GM19438 (cell line): Measurements from ENCODE around the gene POLR3A.
"Not testable (repeated sequence)": the region's sequence is repeated elsewhere in the genome, so short reads cannot be mapped to it uniquely, and the experiment has no call there.

ENCODE experiments used
- ATAC-seq: cut with Tn5 transposase; IDR thresholded peaks from one replicate; pipeline ENCODE4 v1.9.1; 2021; ENCODE audit warnings: low read depth; ENCODE audit not compliant: unreplicated experiment

The POLR3A gene

DNA sequence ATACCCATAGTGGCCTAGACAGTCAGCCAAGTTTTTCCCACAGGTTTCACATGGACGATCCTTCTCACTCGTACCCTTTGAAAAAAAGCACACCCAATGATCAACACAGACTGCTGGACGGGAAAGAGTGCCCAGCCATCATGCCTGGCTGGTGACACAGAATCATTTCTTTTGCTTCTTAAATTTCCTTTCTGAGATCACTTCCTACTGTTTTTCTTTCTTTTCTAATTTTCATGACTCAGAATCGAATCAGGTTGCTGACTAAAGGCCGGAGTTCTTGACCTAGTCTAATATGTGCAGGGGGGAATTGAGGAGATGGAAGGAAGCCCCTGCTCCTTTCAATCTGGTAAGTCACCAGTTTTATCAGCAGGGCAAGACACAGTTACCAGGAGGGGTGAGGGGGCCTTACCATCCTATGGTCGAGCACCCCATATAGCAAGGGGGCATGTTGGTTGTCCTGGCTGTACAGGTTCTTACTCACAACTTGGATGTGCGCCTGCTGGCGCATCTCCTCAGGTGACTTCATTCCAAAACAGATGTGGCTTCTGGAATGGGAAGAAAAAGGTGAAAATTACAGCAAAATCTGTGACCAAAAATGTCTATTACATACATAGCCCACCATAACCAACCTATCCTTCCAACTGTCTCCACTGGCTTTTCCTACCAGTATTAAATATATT is 3.5 kb downstream of the POLR3A start:
- ATAC-seq = no peak

DNA sequence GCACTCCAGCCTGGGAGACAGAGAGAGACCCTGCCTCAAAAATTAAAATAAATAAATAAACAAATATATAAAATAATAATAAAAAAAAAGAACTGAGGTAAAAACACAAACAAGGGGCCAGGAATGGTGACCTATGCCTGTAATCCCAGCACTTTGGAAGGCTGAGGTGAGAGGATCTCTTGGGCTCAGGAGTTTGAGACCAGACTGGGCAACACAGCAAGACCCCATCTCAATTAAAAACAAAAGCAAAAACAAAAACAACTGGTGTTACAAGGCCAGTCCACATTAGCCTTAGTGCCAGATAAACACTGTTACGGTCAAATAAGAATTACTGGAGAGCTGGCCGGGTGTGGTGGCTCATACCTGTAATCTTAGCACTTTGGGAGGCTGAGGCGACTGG is 5.6 kb downstream of the POLR3A start:
- ATAC-seq = no peak

DNA sequence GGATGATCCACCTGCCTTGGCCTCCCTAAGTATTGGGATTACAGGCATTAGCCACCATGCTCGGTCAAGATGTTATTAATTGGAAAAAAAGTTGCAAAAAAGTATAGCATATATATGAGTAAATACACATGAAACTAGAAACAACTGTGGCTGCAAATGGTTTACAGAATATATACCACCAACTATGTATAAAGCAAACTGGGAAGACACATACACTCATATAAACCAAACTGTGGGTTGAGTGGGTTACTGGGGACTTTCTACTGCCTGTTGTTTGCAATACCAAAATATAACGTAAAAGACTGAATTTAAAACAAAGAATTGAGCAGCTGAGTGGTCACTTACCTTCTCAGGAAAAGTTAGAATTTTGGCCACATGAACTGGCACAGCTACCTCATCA is 8.1 kb downstream of the POLR3A start:
- no peak for ATAC-seq

DNA sequence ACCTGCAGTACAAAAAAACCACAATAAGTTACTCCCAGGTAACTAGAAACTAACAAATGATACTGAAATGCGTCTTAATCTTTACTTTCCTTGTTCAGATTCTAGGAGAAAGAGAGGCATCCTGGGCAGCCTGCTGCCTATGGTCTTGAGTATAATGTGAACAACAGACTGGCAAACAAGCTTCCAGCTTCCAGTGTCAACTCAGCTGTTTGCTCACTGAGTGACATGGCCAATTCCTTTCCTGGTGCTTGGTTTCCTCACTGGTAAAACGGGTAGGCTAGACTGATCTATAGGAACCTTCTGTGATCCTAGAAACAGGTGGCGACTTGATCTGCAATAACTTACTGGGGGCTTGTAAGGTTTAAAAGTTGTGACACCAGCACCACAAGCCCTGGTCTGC is 10.1 kb downstream of the POLR3A start:
- ATAC-seq = no peak

DNA sequence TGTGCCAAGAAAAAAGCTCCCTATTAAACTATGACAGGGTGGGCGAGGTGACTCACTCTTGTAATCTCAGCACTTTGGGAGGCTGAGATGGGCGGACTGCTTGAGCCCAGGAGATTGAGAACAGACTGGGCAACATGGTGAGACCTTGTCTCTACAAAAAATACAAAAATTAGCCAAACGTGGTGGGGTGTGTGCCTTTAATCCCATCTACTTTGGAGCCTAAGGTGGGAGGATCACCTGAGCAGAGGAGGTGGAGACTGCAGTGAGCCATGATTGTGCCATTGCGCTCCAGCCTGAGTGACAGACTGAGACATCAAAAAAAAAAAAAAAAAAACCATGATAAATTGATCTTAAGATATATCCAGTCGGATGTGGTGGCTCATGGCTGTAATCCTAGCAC is 11.5 kb downstream of the POLR3A start:
- no peak for ATAC-seq

DNA sequence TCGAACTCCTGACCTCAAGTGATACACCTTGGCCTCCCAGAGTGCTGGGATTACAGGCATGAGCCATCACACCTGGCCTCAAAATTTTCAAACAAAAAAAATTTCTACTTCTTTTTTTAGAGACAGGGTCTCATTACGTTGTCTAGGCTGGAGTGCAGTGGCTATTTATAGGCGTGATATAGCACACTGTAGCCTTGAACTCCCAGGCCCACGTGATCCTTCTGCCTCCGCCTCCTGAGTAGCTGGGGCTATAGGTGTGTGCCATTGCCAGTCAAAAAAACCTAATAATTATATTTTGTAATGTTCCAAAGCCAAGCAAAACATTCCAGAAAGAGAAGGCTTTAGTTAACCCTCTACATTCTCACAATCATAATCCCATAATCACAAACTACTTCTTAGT is 13.8 kb downstream of the POLR3A start:
- no peak for ATAC-seq

DNA sequence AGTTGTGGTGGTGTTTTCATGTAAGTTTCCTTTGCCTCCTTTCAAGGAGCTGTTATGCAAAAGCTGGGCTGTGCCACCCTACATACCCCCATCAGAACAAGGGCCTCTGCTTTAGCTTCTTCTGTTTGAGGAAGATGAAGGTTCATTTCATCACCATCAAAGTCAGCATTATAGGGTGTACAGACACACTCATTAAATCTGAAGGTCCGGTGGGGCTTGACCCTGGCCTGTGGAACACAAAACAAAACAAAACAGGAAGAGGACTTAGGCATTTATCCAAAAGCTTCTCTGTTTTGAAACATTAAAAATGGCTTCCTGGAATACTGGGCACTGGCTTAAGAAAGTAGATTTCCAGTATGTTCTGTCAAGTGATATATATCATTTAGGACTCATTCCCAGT is 15.8 kb downstream of the POLR3A start:
- ATAC-seq = no peak

DNA sequence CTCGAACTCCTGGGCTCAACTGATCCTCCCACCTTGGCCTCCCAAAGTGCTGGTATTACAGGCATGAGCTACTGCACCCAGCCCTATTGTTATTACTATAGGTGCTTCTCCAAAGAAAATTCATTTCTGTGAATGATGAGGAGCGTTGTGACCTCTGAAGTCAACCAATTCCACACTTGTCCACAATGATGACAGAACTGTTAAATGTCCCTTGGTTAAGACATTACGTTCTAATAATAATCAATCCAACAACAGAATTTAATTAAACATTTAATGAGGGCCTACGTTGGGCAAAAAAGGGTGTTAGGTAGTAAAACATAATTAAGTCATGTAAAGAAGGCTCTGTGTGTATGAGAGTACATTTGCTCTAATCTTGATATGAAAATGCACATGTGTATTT is 18.2 kb downstream of the POLR3A start:
- no peak for ATAC-seq

DNA sequence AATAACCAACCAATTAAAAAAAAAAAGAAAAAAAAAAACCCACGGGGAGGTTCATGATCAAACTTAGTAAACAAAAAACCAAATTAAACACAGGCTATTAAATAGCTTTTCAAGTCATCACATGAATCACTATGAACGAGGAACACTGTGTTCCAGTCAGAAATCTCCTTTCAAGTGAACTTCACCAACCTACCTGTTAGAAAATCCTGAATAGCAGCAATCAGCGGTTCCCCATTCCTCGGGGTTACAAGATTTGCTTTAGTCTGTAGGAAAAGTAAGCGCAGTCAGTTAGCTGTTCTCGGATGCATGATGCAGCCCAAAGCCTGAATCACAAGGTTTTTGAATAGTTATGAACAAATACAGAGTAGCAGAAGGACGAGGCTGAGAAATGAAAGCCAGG is 19.0 kb downstream of the POLR3A start:
- no peak for ATAC-seq

DNA sequence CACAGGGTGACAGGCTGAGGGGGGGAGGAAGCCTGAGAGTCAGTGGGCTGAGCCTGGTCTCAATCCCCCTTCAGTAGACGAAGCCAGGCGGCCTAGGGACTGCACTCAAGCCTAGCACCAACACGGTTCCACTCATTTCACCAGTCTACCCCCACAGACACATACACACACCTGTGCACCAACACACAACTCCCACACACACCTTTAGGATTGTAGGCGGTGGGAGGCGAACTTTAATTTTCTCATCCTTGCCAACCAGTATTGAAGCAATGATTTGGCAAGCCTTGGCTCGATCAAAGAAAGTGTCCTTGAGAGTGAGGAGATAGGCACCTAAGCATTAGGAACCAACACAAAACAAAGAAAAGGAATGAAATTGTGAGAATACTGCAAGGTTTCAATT is 19.7 kb downstream of the POLR3A start:
- no peak for ATAC-seq

DNA sequence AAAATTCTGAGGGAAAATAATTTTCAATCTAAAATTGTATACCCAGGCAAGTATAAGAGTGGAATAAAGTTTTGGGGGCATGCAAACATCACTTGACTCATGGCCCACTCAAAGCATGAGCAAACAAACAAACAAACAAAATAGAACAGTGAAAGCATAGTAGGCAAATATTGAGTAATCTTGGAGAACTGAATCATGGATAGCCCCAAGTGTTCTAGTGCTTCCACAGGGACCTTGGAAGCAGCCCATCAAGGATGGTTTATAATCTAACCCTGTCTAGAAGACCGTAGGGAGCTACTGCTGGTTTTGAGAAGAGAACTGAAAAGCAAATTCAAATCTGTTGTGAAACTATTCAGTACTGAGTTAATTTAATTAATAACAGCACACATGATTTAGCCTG is 22.1 kb downstream of the POLR3A start:
- no peak for ATAC-seq

DNA sequence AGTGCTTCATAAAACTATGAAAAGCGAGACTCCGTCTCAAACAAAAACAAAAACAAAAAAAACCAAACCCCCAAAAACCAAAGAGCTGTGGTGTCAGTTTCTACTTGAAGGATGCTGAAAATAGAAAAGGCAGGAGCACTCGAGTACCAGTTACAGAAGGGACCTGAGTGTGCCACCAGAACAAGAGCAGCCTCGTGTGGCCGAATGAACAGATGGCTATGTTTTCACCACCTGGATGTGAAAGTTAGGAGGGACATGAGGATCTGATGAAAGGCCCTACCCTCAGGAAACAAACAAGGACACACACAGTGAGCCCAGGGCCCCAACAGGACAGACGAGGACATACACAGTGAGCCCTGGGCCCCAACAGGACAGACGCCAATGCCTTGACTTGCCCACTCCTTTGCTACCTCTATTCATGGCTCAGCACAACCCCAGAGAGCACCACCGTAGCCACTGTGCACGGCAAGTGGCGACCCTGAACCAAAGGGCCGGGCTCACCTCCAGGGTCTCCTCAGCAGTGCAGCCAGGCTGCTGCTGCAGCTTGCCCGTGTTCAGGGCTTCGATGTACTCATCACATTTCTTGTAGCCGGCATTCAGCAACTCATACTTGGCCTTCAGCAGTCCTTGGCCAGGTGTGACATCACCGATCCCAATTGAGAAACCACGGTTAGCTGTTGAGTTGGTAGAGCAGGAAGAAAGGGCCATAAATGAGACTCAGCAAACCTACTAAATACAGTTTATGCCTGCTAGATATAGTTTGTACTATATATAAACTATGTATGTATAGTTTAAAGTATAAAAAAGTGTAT is 24.9 kb downstream of the POLR3A start:
- no peak for ATAC-seq

DNA sequence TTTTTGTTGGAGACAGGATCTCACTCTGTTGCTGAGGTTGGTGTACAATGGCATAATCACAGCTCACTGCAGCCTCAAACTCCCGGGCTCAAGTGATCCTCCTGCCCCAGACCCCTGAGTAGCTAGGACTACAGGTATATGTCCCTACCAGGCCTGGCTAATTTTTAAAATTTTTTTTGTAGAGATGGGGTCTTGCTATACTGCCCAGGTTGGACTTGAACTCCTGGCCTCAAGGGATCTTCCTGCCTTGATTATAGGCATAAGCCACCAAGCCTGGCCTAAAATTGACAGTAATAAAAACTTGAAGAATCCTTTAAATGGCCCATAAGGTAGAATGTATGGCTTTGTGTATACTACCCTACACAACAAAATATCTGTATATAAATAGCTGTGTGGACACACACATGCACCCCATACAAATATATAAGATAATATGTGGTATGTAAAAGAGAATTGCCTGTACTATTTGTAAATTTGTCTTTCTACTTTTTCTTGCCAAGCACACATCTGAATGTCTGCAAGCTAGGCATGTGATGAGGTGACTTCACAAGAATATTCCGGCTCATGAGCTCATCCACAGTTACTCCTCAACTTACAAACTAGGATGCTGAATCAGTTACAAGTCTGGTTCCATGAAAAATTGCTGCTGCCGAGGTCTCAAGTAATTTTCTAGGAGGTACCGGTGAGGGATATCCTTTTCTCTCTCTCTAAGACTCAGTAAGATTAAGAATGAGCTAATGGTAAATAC is 26.6 kb downstream of the POLR3A start:
- ATAC-seq = no peak

DNA sequence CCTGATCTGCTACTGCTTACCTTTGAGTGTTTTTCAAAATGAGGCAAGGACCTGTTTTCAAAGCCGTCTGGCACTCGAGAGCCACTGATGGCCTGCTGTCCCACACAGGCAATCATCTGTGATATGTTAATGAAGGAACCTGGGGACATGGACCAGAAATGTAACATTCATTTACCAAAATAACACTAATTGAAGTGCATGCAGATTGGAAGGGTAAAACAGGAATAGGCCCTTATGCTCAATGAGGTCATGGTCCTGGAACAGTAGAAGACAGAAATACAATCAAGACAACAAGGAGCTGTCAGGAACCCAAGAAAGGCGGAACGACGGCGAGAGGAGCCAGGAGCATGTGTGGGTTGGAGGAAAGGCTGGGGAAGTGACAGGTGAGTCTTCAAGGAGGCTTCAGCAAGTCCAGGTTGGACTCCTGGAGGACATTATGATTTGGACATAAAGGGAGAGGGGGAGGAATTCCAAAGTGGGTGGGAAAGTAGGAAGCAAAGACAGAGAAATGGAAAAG is 28.3 kb downstream of the POLR3A start:
- no peak for ATAC-seq

DNA sequence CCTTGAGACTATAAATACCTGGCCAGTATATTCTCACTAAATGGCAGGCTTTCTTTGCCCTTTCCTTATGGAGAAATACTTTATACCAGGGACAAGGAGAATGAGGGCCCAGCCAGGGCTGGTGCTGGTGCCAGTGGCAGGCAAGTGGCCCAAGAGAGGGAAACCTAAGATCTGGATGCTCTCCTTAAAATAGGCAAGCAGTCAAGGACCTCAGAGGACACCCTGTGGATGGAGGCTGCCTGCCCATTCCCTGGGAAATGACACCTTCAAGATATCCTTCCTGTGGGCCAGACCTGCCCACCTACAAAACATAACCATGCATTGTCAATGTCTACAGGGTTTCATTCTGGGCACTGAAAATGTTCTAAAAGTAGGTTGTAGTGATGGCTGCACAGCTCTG is 29.1 kb downstream of the POLR3A start:
- no peak for ATAC-seq

DNA sequence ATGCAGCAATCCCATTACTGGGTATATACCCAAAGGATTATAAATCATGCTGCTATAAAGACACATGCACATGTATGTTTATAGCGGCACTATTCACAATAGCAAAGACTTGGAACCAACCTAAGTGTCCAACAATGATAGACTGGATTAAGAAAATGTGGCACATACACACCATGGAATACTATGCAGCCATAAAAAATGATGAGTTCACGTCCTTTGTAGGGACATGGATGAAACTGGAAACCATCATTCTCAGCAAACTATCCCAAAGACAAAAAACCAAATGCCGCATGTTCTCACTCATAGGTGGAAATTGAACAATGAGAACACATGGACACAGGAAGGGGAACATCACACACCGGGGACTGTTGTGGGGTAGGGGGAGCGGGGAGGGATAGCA is 30.5 kb downstream of the POLR3A start:
- not testable (repeated sequence) for ATAC-seq

DNA sequence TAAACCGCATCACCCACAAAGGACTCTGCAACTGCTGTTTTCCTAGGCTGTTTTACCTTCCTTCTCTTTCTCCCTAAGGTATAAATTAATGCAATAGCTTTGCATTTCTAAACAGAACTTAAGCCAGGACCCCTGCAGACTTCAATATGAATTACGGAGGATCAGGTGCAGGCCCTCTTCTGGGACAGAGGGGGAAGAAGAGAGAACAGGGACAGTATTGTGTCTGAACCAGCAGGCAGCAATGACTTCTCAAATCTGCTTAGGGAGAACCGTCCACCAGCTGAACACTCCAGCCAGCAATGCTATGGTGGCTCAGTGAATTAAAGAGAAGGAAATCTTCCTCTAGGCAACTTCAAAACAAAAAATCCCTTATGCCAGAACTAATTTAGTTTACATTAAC is 35.7 kb downstream of the POLR3A start:
- ATAC-seq = no peak

DNA sequence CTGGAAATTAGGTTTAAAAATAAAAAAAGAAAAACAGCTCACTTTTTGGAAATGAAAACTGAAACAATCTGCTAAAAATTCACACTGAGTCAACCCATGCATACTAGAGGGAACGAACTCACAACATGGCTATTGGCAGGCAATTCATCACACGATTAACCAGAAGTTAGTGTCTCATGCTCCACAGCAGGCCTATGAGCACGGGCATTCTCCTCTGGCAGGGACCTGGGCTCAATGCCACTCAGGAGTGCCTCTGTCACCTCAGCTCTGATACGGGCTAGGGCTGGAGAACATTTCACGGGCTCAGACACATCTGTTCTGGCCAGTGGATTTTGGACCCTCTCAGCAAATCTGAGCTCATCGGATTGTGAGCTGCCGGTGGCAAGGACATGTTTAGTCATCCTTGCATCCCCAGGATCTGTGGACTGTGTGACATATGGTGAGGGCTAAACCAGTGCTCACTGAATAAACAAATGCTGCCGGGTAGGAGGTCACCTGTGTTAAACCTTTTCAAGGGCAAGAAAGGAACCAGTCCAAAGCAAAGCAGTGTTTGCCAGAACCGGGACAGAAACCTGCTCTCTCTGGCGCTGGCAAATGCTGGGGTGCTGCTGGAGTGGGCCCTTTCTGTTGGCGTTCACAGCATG is 40.1 kb downstream of the POLR3A start:
- ATAC-seq = no peak

DNA sequence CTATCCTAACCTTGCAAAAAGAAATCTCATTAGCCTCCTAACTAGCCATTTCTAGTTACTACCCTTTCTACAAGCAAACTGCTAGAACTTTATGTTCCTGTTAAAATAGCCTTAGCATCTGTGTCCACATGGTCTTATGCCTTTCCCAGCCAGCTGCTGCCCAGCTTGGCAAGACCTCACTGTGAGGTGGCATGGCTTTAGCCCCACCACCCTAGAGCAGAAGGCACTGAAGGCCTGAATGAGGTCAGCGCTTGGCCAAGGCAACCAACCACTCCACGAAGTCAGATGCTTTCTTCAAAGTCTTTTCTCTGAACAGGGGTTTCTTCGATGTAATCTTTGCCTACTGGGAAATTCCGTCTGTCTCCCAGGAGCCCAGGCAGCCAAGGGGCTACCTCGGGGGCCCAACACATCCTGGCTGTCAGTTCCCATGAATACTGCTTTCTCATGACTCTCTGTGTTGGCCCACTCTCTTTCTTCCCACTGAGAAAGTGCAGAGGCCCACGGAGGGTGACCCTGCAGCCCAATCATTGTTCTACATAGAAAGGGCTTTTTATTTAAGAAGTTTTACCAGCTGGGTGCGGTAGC is 41.6 kb downstream of the POLR3A start:
- ATAC-seq = no peak

DNA sequence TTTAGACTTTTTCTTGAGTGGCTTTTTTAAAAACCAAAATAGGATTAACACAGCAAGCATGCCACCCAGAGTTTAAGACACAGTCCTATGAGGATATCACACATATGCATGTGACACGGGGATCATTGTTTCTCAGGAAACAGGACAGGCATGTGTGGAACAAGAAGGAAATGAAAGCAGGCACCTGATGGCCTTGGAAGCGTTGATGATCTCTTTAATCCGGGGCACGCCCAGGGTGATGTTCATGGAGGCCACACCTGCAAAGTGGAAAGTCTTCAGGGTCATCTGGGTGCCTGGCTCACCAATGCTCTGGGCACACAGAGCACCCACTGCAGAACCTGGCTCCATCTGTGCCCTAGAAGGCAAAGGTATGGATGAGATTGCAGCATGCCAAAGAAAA is 44.3 kb downstream of the POLR3A start:
- ATAC-seq = no peak
